Measurements from ENCODE around the gene C16orf54.
"Not testable (repeated sequence)": the region's sequence is repeated elsewhere in the genome, so short reads cannot be mapped to it uniquely, and the experiment has no call there.

Gene C16orf54

GRCh38 chr16:29714396-29714795 is 31.4 kb downstream of the C16orf54 start:
- Mint-ChIP-seq H3K4me1 (peaks cover 20% of the 10 kb centered on the region), H3K27me3 (no peaks in the 10 kb centered on the region), H3K36me3 (ENCODE audit: low read depth) (no peaks in the 10 kb centered on the region), H3K4me3 (no peak overlapping the region), H3K9me3 (no peaks in the 10 kb centered on the region), H3K27ac (no peak overlapping the region)
- ATAC-seq (no peak), DNase-seq (no peak)

- Mint-ChIP-seq H3K4me1 (peaks cover 15% of the 10 kb centered on the region), H3K9me3 (no peaks in the 10 kb centered on the region), H3K4me3 (no peak overlapping the region), H3K27me3 (no peaks in the 10 kb centered on the region), H3K36me3 (ENCODE audit: low read depth) (no peaks in the 10 kb centered on the region), H3K27ac (no peak overlapping the region)
- ATAC-seq (no peak), DNase-seq (no peak)
Observed at GRCh38 chr16:29712809-29713208, 33.0 kb downstream of the C16orf54 start.

- peaks cover 17% of the 10 kb centered on the region for H3K4me1 Mint-ChIP-seq
- DNase-seq (no peak), ATAC-seq (peak; percentile 96)
- no peaks in the 10 kb centered on the region for H3K27me3 Mint-ChIP-seq
- no peaks in the 10 kb centered on the region for H3K36me3 Mint-ChIP-seq (ENCODE audit: low read depth)
- no peak overlapping the region for H3K4me3 Mint-ChIP-seq
- no peaks in the 10 kb centered on the region for H3K9me3 Mint-ChIP-seq
- no peak overlapping the region for H3K27ac Mint-ChIP-seq
Observed at GRCh38 chr16:29710227-29711219, 35.3 kb downstream of the C16orf54 start.

GRCh38 chr16:29709657-29710056 is 36.1 kb downstream of the C16orf54 start:
- H3K9me3 Mint-ChIP-seq; DNase-seq; H3K27me3 Mint-ChIP-seq; H3K27ac Mint-ChIP-seq; H3K4me3 Mint-ChIP-seq; H3K36me3 Mint-ChIP-seq (ENCODE audit: low read depth); ATAC-seq: not testable (repeated sequence)
- peaks cover 17% of the 10 kb centered on the region for H3K4me1 Mint-ChIP-seq

- Mint-ChIP-seq H3K27ac (no peak overlapping the region), H3K4me1 (peaks cover 17% of the 10 kb centered on the region), H3K27me3 (no peaks in the 10 kb centered on the region), H3K9me3 (no peaks in the 10 kb centered on the region), H3K36me3 (ENCODE audit: low read depth) (no peaks in the 10 kb centered on the region), H3K4me3 (no peak overlapping the region)
- DNase-seq, result no peak
- ATAC-seq, result no peak
Observed at GRCh38 chr16:29708917-29709600, 36.7 kb downstream of the C16orf54 start.

GRCh38 chr16:29707160-29707559 is 38.6 kb downstream of the C16orf54 start:
- H3K27ac Mint-ChIP-seq; DNase-seq; H3K27me3 Mint-ChIP-seq; ATAC-seq; H3K4me3 Mint-ChIP-seq; H3K9me3 Mint-ChIP-seq; H3K36me3 Mint-ChIP-seq (ENCODE audit: low read depth): not testable (repeated sequence)
- peaks cover 27% of the 10 kb centered on the region for H3K4me1 Mint-ChIP-seq

- no peaks in the 10 kb centered on the region for H3K9me3 Mint-ChIP-seq
- no peaks in the 10 kb centered on the region for H3K36me3 Mint-ChIP-seq (ENCODE audit: low read depth)
- ATAC-seq (no peak), DNase-seq (no peak)
- no peak overlapping the region for H3K27ac Mint-ChIP-seq
- no peak overlapping the region for H3K4me3 Mint-ChIP-seq
- H3K27me3 Mint-ChIP-seq, result no peaks in the 10 kb centered on the region
- H3K4me1 Mint-ChIP-seq, result peaks cover 35% of the 10 kb centered on the region
Observed at GRCh38 chr16:29705030-29705429, 40.8 kb downstream of the C16orf54 start.

- peak overlapping the region; percentile 58 for H3K4me3 Mint-ChIP-seq
- H3K27ac Mint-ChIP-seq, result peak overlapping the region; percentile 84
- H3K27me3 Mint-ChIP-seq, result no peaks in the 10 kb centered on the region
- H3K36me3 Mint-ChIP-seq (ENCODE audit: low read depth), result no peaks in the 10 kb centered on the region
- ATAC-seq (no peak), DNase-seq (no peak)
- peaks cover 28% of the 10 kb centered on the region for H3K4me1 Mint-ChIP-seq
- no peaks in the 10 kb centered on the region for H3K9me3 Mint-ChIP-seq
Observed at GRCh38 chr16:29702269-29702668, 43.5 kb downstream of the C16orf54 start.

GRCh38 chr16:29701214-29701555 is 44.6 kb downstream of the C16orf54 start:
- Mint-ChIP-seq H3K4me3 (no peak overlapping the region), H3K9me3 (no peaks in the 10 kb centered on the region), H3K27ac (no peak overlapping the region), H3K27me3 (no peaks in the 10 kb centered on the region), H3K4me1 (peaks cover 28% of the 10 kb centered on the region), H3K36me3 (ENCODE audit: low read depth) (no peaks in the 10 kb centered on the region)
- ATAC-seq (no peak), DNase-seq (no peak)

GRCh38 chr16:29700253-29700987 is 45.4 kb downstream of the C16orf54 start:
- H3K9me3 Mint-ChIP-seq, result no peaks in the 10 kb centered on the region
- no peaks in the 10 kb centered on the region for H3K27me3 Mint-ChIP-seq
- ATAC-seq (peak; percentile 31), DNase-seq (peak; percentile 77)
- peaks cover 28% of the 10 kb centered on the region for H3K4me1 Mint-ChIP-seq
- no peak overlapping the region for H3K27ac Mint-ChIP-seq
- no peak overlapping the region for H3K4me3 Mint-ChIP-seq
- no peaks in the 10 kb centered on the region for H3K36me3 Mint-ChIP-seq (ENCODE audit: low read depth)

- no peak overlapping the region for H3K4me3 Mint-ChIP-seq
Observed at GRCh38 chr16:29699324-29700219, 46.2 kb downstream of the C16orf54 start.

GRCh38 chr16:29698484-29699323 is 47.1 kb downstream of the C16orf54 start:
- Mint-ChIP-seq H3K36me3 (ENCODE audit: low read depth) (no peaks in the 10 kb centered on the region), H3K4me1 (peaks cover 28% of the 10 kb centered on the region), H3K4me3 (no peak overlapping the region), H3K27me3 (no peaks in the 10 kb centered on the region), H3K27ac (no peak overlapping the region), H3K9me3 (no peaks in the 10 kb centered on the region)
- ATAC-seq (no peak), DNase-seq (no peak)

More at GRCh38 chr16:29699324-29700219, 46.2 kb downstream of the C16orf54 start:
- no peak for ATAC-seq
- H3K27me3 Mint-ChIP-seq, result no peaks in the 10 kb centered on the region
- H3K9me3 Mint-ChIP-seq, result no peaks in the 10 kb centered on the region
- no peaks in the 10 kb centered on the region for H3K36me3 Mint-ChIP-seq (ENCODE audit: low read depth)
- DNase-seq, result no peak
- H3K4me1 Mint-ChIP-seq, result peaks cover 28% of the 10 kb centered on the region
- no peak overlapping the region for H3K27ac Mint-ChIP-seq

GRCh38 chr16:29698042-29698441 is 47.7 kb downstream of the C16orf54 start:
- H3K4me3 Mint-ChIP-seq, result no peak overlapping the region
- no peak overlapping the region for H3K27ac Mint-ChIP-seq
- H3K4me1 Mint-ChIP-seq, result peaks cover 26% of the 10 kb centered on the region

More at GRCh38 chr16:29698042-29698441, 47.7 kb downstream of the C16orf54 start:
- DNase-seq (no peak), ATAC-seq (no peak)
- H3K36me3 Mint-ChIP-seq (ENCODE audit: low read depth), result no peaks in the 10 kb centered on the region
- no peaks in the 10 kb centered on the region for H3K9me3 Mint-ChIP-seq
- no peaks in the 10 kb centered on the region for H3K27me3 Mint-ChIP-seq

All from activated naive CD8-positive, alpha-beta T cell treated with anti-CD3 and anti-CD28 coated beads, Interleukin-2, amount 50 U/mL, for 24 hours (primary cell).